Mesothelial cell of epicardium (in vitro differentiated cells): ENCODE measurements around the gene SPP1. TPM values are rescaled to one million over a fixed set of nuclear protein-coding genes. Genes with fewer than 3 reads are reported as not detected.

ENCODE experiments used
- DNase-seq, 2 experiments: peaks; one replicate each; pipeline ENCODE4 v3.0.0; 2021; ENCODE audit warnings: low spot score in 2 of 2; ENCODE audit not compliant: unreplicated experiment in 2 of 2
- H3K27ac Mint-ChIP-seq: 2 replicates; pipeline ENCODE4 v1.8.0; 2021; ENCODE audit warnings: mixed read lengths
- H3K27me3 Mint-ChIP-seq: 2 replicates; pipeline ENCODE4 v1.8.0; 2021; ENCODE audit warnings: low read depth, mixed read lengths
- H3K36me3 Mint-ChIP-seq: 2 replicates; pipeline ENCODE4 v1.8.0; 2021; ENCODE audit warnings: mixed read lengths
- H3K4me1 Mint-ChIP-seq: 2 replicates; pipeline ENCODE4 v1.8.0; 2021; ENCODE audit warnings: mixed read lengths
- H3K4me3 Mint-ChIP-seq: 2 replicates; pipeline ENCODE4 v1.8.0; 2021; ENCODE audit warnings: mild to moderate bottlenecking, moderate library complexity, mixed read lengths
- H3K9me3 Mint-ChIP-seq: 2 replicates; pipeline ENCODE4 v1.8.0; 2021; ENCODE audit warnings: mixed read lengths
- CTCF ChIP-seq: fragments of 200-600 bp; sonication (generic); IDR thresholded peaks from one replicate; pipeline ENCODE4 v1.5.0; 2021; ENCODE audit warnings: antibody characterized with exemption; ENCODE audit not compliant: unreplicated experiment
- total RNA-seq: library from RNA; stranded (reverse); gene quantifications from 3 replicates; pipeline ENCODE4 v1.2.1, GENCODE V29; 2021

Gene SPP1
- total RNA-seq, 1 donor from 2014 or later, result 30.3 TPM

- TF ChIP-seq CTCF, result no peak
- Mint-ChIP-seq H3K4me1 (peaks cover 25% of the 10 kb centered on the region), H3K27ac (peak overlapping the region; percentile 84), H3K9me3 (no peaks in the 10 kb centered on the region), H3K4me3 (no peak overlapping the region), H3K27me3 (no peaks in the 10 kb centered on the region), H3K36me3 (no peaks in the 10 kb centered on the region)
- DNase-seq, result no peak
Observed at GRCh38 chr4:87941537-87942392, 33.7 kb upstream of the SPP1 start.

DNA sequence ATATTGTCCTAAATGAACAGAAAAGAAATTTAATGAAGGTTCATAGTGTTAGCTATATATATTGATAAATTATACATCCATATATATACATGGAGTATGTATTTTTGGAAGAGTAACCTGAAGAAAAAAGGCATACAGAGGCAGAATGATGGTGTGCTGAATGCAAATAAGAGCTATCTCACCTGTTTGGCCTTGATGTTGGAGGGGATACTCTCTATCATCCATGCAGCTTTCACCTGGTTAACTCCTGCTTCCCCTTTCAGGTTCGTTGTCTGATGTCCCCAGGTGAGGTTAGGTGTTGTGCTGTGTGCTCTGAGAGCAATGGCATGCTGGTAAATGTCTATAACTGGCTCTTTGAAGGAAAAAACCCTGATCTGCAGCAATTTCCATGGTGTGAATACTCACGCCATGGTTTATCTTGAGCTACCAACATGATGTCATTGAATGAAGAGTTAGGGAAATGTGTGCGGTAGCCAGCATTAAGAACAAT is 31.8 kb upstream of the SPP1 start:
- Mint-ChIP-seq H3K27me3 (no peaks in the 10 kb centered on the region), H3K4me1 (peaks cover 37% of the 10 kb centered on the region), H3K36me3 (no peaks in the 10 kb centered on the region), H3K27ac (no peak overlapping the region), H3K9me3 (no peaks in the 10 kb centered on the region), H3K4me3 (no peak overlapping the region)
- TF ChIP-seq CTCF, result no peak
- DNase-seq, result no peak

GRCh38 chr4:87944967-87945366 is 30.5 kb upstream of the SPP1 start:
- DNase-seq, result no peak
- no peaks in the 10 kb centered on the region for H3K9me3 Mint-ChIP-seq
- no peaks in the 10 kb centered on the region for H3K36me3 Mint-ChIP-seq
- H3K27ac Mint-ChIP-seq, result no peak overlapping the region
- no peak overlapping the region for H3K4me3 Mint-ChIP-seq
- H3K4me1 Mint-ChIP-seq, result peaks cover 45% of the 10 kb centered on the region
- no peaks in the 10 kb centered on the region for H3K27me3 Mint-ChIP-seq
- TF ChIP-seq CTCF, result no peak

- no peaks in the 10 kb centered on the region for H3K9me3 Mint-ChIP-seq
- H3K27ac Mint-ChIP-seq, result no peak overlapping the region
- no peak overlapping the region for H3K4me3 Mint-ChIP-seq
- H3K36me3 Mint-ChIP-seq, result no peaks in the 10 kb centered on the region
- TF ChIP-seq CTCF, result no peak
- peaks cover 53% of the 10 kb centered on the region for H3K4me1 Mint-ChIP-seq
- H3K27me3 Mint-ChIP-seq, result no peaks in the 10 kb centered on the region
- DNase-seq, result no peak
Observed at GRCh38 chr4:87946766-87947165, 28.7 kb upstream of the SPP1 start.

DNA sequence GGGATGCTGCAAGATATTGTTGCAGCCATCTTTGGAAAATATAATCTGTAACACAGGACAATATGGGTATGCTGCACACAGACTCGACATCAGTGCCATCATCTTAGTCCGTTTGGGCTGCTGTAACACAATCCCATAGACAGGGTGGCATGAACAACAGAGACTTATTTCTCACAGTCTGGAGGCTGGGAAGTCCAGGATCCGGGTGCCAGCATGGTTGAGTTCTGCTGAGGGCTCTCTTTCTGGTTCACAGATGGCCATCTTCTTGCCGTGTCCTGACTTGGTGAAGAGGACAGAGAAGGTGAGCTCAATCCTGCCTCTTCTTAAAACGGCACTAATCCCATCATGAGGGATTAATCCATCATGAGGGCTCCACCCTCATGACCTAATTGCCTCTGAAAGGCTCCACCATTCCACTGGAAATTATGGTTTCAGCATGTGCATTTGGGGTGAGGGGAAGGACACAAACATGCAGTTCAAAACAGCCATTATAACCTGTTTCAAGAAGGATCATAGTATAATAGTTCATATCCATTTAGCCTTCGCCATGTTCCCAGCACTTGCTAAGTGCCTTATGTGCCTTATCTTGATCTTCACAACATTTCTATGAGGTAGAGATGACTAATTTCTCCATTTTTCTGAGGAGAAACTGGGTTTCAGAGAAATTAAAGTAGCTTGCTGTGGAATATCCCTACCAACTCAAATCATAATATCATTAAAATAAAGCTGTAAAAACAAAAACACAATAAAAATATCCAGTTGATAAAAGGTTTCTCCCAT is 27.9 kb upstream of the SPP1 start:
- no peak for DNase-seq
- Mint-ChIP-seq H3K27me3 (no peaks in the 10 kb centered on the region), H3K4me3 (no peak overlapping the region), H3K27ac (no peak overlapping the region), H3K36me3 (no peaks in the 10 kb centered on the region), H3K4me1 (peaks cover 53% of the 10 kb centered on the region), H3K9me3 (no peaks in the 10 kb centered on the region)
- TF ChIP-seq CTCF, result no peak
